ENCODE results near the gene GPM6B. TPM values are rescaled to one million over a fixed set of nuclear protein-coding genes. Genes with fewer than 3 reads are reported as not detected.

The GPM6B gene, protein sequence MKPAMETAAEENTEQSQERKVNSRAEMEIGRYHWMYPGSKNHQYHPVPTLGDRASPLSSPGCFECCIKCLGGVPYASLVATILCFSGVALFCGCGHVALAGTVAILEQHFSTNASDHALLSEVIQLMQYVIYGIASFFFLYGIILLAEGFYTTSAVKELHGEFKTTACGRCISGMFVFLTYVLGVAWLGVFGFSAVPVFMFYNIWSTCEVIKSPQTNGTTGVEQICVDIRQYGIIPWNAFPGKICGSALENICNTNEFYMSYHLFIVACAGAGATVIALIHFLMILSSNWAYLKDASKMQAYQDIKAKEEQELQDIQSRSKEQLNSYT
- total RNA-seq: not detected

DNA sequence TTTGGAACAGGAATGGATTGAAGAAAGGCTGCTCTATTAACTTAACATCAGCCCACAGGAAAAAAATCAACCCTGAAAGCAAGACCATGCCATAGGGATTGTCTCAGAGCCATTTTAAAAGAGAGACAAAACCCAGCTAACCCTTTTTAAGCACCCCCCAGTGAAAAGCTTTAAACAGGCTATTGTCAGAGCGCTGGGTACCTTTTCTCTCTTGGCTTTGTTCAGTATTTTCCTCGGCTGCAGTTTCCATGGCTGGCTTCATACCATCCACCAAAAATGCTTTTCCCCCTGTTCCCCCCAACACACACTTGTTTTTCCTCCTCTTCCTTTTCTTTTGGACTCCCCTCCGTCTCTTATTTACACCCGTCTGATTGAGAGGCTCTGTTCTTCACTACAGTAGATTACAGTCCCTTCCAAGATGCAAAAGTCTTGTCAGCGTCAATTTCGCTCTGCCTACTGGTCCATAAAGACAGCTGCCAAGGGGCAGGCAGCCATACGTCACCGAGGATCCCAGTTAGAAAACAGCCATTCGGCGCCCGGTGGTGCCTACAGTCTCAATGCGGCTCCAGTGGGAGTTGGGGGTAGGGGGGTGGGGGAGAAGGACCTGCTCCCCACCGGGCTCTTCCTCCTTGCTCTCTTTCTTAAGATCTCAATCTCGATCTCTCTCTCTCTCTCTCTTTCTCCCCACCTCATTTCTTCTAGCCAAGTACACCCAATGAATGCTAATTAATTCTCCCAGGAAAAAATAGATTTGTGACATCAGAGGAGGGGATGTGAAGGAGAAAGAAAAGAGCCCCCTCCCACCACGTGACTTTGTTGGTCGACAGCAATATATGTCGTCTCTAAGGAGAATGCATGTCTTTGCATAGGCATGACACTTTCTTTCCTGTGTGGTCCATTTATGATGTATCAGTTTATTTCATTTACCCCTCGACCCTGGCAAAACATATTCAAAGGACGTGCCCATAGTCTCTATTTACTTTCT, at the start of gene GPM6B:
Gene GPM6B (minus strand): TSS at position 451 of the 985 bp plus-strand sequence. CDS start 189 bp downstream, at position 262.
- no peaks in the 10 kb centered on the region for H3K4me1 Mint-ChIP-seq
- no peak for DNase-seq
- H3K27me3 Mint-ChIP-seq: peaks cover 11% of the 10 kb centered on the region
- no peaks in the 10 kb centered on the region for H3K36me3 Mint-ChIP-seq (ENCODE audit: low read depth)
- POLR2A ChIA-PET: no interaction called here
- no peak within 1 kb of the TSS for H3K4me3 Mint-ChIP-seq
- H3K9me3 Mint-ChIP-seq: no peaks in the 10 kb centered on the region
- CTCF ChIA-PET: no interaction called here
- no peak within 1 kb of the TSS for H3K27ac Mint-ChIP-seq

DNA sequence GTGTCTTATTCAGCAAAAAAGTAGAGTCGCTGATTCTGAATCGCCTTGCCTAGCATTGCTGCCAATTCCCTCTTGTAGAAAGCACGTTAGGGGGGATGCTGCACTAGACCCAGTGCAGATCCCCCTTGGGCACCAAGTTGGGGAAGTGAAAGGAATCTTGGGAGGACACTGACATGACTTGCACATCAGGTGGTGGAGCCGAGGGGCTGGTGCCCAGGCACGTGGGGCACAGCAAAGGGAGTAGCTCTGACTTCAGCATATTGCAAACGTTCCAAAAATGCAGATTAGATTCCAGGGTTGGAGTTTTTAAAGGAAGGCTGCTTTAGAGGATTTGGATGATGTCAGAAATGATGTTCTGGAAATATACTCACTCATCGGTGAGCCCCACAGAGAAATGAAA, 47.4 kb upstream of the GPM6B start:
- Mint-ChIP-seq H3K4me3 (no peak overlapping the region), H3K27ac (no peak overlapping the region), H3K9me3 (no peaks in the 10 kb centered on the region), H3K4me1 (no peaks in the 10 kb centered on the region), H3K27me3 (peaks cover 12% of the 10 kb centered on the region), H3K36me3 (ENCODE audit: low read depth) (no peaks in the 10 kb centered on the region)
- DNase-seq: no peak
- ChIA-PET CTCF (no interaction called here), POLR2A (no interaction called here)

DNA sequence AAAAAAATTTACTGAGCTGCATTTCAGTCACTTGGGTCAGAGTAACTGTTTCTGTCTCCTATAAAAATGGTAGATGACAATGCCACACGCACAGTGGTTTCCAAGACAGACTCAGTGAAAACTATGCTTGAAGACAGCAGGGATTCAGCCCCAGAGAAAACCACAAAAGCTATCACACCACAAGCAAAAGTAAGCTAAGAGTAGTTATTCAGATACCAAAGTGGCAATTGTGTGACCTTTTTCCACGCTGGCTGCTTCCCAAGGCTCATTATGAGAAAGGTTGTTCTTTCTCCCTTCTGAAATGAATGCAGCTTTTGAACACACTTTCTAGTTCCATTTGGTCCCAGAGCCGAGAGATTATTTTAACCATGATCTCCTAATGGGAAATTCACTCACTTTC, 46.4 kb upstream of the GPM6B start:
- ChIA-PET POLR2A (no interaction called here), CTCF (no interaction called here)
- no peak for DNase-seq
- Mint-ChIP-seq H3K4me3 (no peak overlapping the region), H3K36me3 (ENCODE audit: low read depth) (no peaks in the 10 kb centered on the region), H3K27me3 (peaks cover 9% of the 10 kb centered on the region), H3K27ac (no peak overlapping the region), H3K4me1 (no peaks in the 10 kb centered on the region), H3K9me3 (no peaks in the 10 kb centered on the region)

DNA sequence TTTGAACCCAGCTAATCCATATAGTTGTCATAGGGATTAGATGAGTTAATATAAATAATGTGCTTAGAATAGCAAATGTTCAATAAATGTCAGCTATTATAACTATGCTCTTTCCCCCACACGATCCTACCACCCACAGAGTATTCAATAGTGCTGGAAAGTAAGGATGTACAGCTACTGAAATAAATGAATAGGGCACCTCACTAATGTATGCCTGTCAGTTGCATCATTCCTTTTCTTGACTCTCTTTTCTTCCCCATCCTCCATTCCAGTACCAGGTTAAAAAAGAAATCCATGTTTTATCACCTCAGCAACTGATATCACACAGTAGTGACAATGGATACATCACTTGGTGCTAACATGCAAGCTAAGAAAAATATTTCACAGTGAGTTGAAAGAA, 42.8 kb upstream of the GPM6B start:
- peaks cover 6% of the 10 kb centered on the region for H3K27me3 Mint-ChIP-seq
- POLR2A ChIA-PET: no interaction called here
- H3K27ac Mint-ChIP-seq: no peak overlapping the region

DNA sequence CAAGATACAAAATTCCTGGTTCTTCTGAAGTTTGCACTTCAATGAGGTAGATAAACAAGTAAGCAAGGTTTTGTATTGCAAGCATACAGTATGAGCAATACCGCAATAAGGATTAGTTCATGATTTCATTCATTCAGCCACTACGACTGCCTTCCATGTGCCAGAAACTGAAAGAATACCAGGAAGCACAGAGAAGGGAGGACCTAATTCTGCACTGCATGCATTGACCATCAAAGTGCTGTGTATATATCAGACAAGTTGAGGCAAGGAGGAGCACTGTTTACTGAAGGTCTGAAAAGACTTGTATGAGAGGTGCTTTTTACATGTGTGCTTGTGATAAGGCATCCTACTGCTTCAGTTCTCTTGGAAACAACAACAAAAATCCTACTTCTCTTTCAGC, 40.9 kb upstream of the GPM6B start:
- H3K4me1 Mint-ChIP-seq: no peaks in the 10 kb centered on the region
- ChIA-PET CTCF (no interaction called here), POLR2A (no interaction called here)
- H3K9me3 Mint-ChIP-seq: no peaks in the 10 kb centered on the region
- H3K27ac Mint-ChIP-seq: no peak overlapping the region
- H3K4me3 Mint-ChIP-seq: no peak overlapping the region
- H3K27me3 Mint-ChIP-seq: peaks cover 3% of the 10 kb centered on the region
- H3K36me3 Mint-ChIP-seq (ENCODE audit: low read depth): no peaks in the 10 kb centered on the region
- DNase-seq: no peak

More for the DNA sequence above, 42.8 kb upstream of the GPM6B start:
- no peaks in the 10 kb centered on the region for H3K9me3 Mint-ChIP-seq
- no peak overlapping the region for H3K4me3 Mint-ChIP-seq
- no peaks in the 10 kb centered on the region for H3K36me3 Mint-ChIP-seq (ENCODE audit: low read depth)
- no peaks in the 10 kb centered on the region for H3K4me1 Mint-ChIP-seq
- CTCF ChIA-PET: interaction anchor here (0.9 to 1.2 kb wide), 2 partner anchors 24 to 34 kb away, joined by 3 to 5 read pairs; no protein-coding TSS in a partner anchor
- DNase-seq: no peak

DNA sequence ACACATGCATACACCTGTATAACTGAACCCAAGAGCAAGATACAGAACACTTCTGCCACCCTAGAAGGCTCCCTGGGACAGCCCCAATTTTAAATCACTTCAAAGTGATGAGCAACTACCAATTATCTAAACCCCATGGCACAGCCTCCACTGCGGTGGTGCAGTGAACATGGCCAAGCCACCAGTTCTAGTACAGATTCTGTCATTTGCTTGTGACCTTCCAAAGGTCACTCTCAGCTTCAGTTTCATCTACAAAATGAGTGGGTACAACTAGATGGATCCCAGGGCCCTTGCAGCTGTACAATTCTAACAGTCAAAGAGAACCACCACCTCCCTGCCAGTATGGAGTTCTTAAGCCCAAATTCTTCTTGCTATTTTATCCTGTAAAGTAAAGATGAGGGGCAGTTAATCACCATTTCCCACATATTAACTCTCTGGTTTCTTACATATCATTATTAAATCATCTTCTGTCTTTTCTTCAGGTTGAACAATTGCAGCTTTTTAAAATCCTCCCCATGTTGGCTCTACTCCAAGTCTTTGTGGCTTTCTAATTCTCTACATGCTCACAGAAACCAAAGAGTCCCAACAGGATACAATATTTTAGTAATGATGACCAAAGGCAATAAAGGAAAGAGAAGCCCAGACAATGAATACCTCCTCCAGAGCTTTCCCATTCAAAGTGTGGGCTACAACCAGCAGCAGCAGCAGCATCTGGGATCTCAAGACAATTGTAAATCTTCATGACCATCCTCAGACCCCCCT, 39.0 kb upstream of the GPM6B start:
- no peak for DNase-seq
- ChIA-PET CTCF (interaction anchor here (0.6 kb wide), 1 partner anchor 779 kb away, joined by 3 read pairs; no protein-coding TSS in a partner anchor), POLR2A (no interaction called here)
- H3K4me3 Mint-ChIP-seq: no peak overlapping the region
- peaks cover 1% of the 10 kb centered on the region for H3K27me3 Mint-ChIP-seq
- no peaks in the 10 kb centered on the region for H3K9me3 Mint-ChIP-seq
- no peaks in the 10 kb centered on the region for H3K4me1 Mint-ChIP-seq
- H3K36me3 Mint-ChIP-seq (ENCODE audit: low read depth): no peaks in the 10 kb centered on the region
- H3K27ac Mint-ChIP-seq: no peak overlapping the region

DNA sequence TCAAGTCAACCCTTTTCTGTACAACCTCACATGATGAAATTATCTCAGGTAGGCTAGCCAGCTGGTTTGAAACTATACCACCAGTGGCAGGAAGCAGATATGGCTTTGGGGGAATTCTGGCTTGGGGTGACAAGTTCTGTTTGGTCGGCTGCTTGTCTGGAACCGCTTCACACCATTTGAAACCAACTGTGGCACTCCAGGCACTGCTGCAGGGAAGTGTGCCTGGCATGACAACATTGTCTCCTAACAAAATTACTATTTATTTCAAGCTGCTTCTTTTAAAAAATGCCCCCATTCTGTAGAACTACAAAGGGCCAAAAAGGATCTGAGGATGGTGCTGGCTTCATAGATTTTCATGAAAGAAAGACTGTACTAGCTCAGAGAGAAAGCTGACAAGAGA, 37.1 kb upstream of the GPM6B start:
- Mint-ChIP-seq H3K9me3 (no peaks in the 10 kb centered on the region), H3K27me3 (no peaks in the 10 kb centered on the region), H3K4me3 (no peak overlapping the region), H3K36me3 (ENCODE audit: low read depth) (no peaks in the 10 kb centered on the region), H3K4me1 (no peaks in the 10 kb centered on the region), H3K27ac (no peak overlapping the region)
- no peak for DNase-seq
- POLR2A ChIA-PET: no interaction called here
- CTCF ChIA-PET: interaction anchor here (0.7 kb wide), 1 partner anchor 1084 kb away, joined by 3 read pairs; no protein-coding TSS in a partner anchor

DNA sequence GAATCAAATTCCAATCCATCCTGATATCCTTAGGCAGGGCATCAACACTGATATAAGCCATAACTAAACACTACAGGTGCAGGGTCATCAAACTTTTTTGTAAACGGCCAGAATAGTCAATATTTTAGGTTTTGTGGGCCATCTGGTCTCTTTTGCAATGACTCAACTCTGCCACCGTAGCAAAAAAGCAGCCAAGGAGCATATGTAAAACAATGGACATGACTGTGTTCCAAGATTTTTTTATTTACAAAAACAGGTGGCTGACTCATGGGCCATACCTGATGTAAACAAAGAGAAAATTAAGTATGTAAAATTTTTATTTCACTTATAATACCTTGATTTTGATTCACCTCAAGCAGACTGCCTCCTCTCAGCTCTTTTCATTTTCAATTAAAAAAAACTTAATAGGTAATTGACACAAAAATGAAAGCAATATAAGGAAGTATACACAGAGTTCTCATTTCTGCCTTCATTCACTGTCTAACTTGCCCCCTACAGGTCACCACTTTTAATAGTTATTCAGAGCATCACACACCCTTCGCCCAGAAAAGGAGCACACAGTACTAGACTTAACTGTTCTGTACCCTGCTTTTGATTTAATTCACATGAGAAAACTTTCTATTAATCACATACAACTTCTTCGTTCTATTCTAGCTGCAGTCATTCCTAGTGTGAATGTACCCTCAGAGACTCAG, 35.3 kb upstream of the GPM6B start:
- Mint-ChIP-seq H3K4me1 (no peaks in the 10 kb centered on the region), H3K27me3 (peaks cover 5% of the 10 kb centered on the region), H3K27ac (no peak overlapping the region), H3K4me3 (no peak overlapping the region), H3K9me3 (no peaks in the 10 kb centered on the region), H3K36me3 (ENCODE audit: low read depth) (no peaks in the 10 kb centered on the region)
- CTCF ChIA-PET: no interaction called here
- no peak for DNase-seq
- POLR2A ChIA-PET: no interaction called here

DNA sequence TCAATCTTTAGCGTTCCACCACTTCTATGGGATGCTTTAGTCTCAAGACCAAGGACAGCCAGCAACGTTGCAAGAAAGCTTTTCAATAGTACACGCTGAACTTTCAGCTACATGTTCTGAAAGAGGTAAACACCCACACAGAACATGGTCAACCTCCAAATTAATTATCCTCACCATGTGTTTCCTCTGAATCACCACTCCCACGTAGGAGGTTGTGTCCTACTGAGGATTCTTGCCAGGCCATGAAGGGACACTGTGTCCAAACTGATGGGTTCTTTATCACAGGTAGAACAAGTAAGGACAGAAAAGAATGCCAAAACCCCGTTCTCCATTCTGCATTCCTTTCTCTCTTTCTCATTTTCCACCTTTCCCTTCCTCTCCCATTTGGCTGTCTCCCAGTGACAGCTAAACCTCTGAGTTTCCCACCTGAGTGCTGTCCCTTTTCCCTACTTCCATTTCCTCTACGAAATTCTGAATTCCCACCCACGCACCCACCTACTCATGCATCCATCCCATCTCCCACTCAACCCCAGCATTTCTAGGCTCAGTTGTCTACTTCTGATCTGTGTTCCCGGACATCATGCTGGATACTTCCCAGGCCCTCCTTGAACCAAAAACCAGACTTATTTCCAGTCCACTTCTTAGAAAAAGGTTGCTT, 29.0 kb upstream of the GPM6B start:
- DNase-seq: no peak
- no peak overlapping the region for H3K4me3 Mint-ChIP-seq
- no peaks in the 10 kb centered on the region for H3K36me3 Mint-ChIP-seq (ENCODE audit: low read depth)
- no peaks in the 10 kb centered on the region for H3K9me3 Mint-ChIP-seq
- no peaks in the 10 kb centered on the region for H3K4me1 Mint-ChIP-seq
- peaks cover 6% of the 10 kb centered on the region for H3K27me3 Mint-ChIP-seq
- POLR2A ChIA-PET: no interaction called here
- CTCF ChIA-PET: no interaction called here
- no peak overlapping the region for H3K27ac Mint-ChIP-seq

DNA sequence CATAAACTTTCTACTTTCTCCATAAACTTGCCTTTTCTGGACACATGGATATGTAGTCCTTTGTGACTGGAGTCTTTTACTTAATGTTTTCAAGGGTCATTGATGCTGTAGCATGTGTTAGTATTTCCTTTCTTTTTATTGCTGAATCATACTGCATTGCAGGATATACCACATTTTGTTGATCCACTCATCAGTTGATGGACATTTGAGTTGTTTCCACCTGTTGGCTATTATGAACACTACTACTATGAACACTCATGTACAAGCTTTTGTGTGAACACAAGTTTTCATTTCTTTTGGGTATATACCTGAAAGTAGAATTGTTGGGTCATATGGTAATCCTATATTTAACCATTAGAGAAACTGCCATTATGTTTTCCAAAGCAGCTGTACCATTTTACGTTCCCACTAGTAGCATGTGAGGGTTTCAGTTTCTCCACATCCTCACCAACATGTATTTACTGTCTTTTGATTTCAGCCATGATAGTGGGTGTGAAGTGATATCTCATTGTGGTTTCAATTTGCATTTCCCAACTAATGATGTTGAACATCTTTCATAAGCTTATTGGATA, 26.3 kb upstream of the GPM6B start:
- Mint-ChIP-seq H3K36me3 (ENCODE audit: low read depth) (no peaks in the 10 kb centered on the region), H3K27me3 (peaks cover 3% of the 10 kb centered on the region), H3K4me1 (no peaks in the 10 kb centered on the region), H3K9me3 (no peaks in the 10 kb centered on the region), H3K4me3 (no peak overlapping the region), H3K27ac (no peak overlapping the region)
- DNase-seq: no peak
- ChIA-PET POLR2A (no interaction called here), CTCF (no interaction called here)

DNA sequence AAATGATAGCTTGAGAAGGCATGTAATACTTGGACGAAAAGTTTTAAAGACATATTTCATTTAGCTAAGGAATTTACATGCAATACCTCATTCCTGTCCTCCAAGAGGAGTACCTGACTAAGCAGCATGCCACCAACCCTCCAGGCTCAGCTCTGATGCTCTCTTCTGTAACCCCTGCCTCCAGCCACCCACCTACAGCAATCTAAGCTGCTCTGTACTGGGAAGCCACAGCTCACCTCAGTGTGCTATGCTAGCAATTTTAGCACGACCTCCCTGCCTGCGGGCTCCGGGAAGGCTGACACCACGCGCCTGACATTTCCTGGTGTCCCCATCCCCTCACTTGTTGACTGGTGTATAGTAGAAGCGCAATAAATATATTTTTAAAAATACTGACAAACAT, 23.2 kb upstream of the GPM6B start:
- CTCF ChIA-PET: no interaction called here
- H3K4me1 Mint-ChIP-seq: no peaks in the 10 kb centered on the region
- DNase-seq: no peak
- POLR2A ChIA-PET: no interaction called here
- peaks cover 1% of the 10 kb centered on the region for H3K27me3 Mint-ChIP-seq
- no peaks in the 10 kb centered on the region for H3K36me3 Mint-ChIP-seq (ENCODE audit: low read depth)
- H3K4me3 Mint-ChIP-seq: no peak overlapping the region
- no peak overlapping the region for H3K27ac Mint-ChIP-seq
- no peaks in the 10 kb centered on the region for H3K9me3 Mint-ChIP-seq

DNA sequence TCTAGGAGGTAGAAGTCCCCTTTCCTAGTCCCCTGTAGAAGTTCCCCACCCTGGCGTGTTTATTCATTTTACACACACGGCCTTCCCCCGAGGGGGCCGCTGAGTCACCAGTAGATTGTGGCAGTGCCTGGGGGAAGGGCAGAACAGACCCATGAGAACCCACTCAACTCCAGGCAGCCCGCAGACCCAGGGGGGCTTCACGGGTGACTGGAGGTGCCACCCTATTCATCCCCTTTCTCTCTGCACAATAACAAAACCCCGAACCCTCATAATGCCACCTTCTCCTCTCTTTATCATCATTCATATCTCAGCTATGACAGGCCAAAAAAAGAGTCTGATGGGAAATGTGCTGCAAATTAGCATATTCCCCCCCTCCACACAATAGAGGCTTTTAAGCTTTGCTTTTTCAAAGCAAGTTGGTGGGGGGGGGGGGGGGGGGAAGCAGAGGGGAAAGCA, 20.4 kb upstream of the GPM6B start:
- Mint-ChIP-seq H3K4me1 (no peaks in the 10 kb centered on the region), H3K4me3 (no peak overlapping the region), H3K9me3 (no peaks in the 10 kb centered on the region), H3K27me3 (no peaks in the 10 kb centered on the region), H3K36me3 (ENCODE audit: low read depth) (no peaks in the 10 kb centered on the region), H3K27ac (no peak overlapping the region)
- CTCF ChIA-PET: interaction anchor here (1.2 kb wide), 1 partner anchor 12 kb away, joined by 3 read pairs; no protein-coding TSS in a partner anchor
- DNase-seq: no peak
- POLR2A ChIA-PET: no interaction called here
